Endothelial cell of umbilical vein (primary cell): ENCODE results near the gene L3MBTL3. TPM values are rescaled to one million over a fixed set of nuclear protein-coding genes. Genes with fewer than 3 reads are reported as not detected.

ENCODE experiments used
- BruUV-seq: library from RNA; stranded (reverse); fragments of 400-500 nt; replicated peaks from 2 replicates; lab custom pipeline; 2021; lab: Mats Ljungman, UMichigan
- CTCF ChIA-PET: fragments of 300-600, 350-600 bp; sonication (Branson Sonifier 250); formaldehyde crosslinking; loops from one replicate; lab custom pipeline; 2021; ENCODE audit warnings: antibody characterized with exemption, inconsistent platforms; lab: Charles Lee
- POLR2A ChIA-PET: fragments of 300-600, 350-600 bp; sonication (Branson Sonifier 250); formaldehyde crosslinking; loops from one replicate; lab custom pipeline; 2021; ENCODE audit warnings: antibody characterized with exemption, inconsistent platforms; lab: Charles Lee
- DNase-seq: peaks from one replicate; pipeline ENCODE4 v3.0.0-alpha.2; 2011; ENCODE audit warnings: low read depth, low spot score
- FAIRE-seq: peaks from 2 replicates; lab custom pipeline; 2011; peaks lifted over from hg19 to GRCh38; lab: Jason Lieb, UNC
- H2AFZ ChIP-seq: 2 replicates; pipeline ENCODE4 v1.6.0; 2012; ENCODE audit warnings: low read depth, low read length, control low read depth, inconsistent platforms
- H3K27ac ChIP-seq: 2 replicates; pipeline ENCODE4 v1.5.1; 2011; ENCODE audit warnings: low read depth, mild to moderate bottlenecking, control low read depth, low read length, moderate library complexity; ENCODE audit not compliant: insufficient read depth
- H3K27me3 ChIP-seq, 2 experiments: 2 replicates each; pipeline versions ENCODE4 v1.6.0 to v1.6.1; 2011; ENCODE audit warnings: low read length in 2 of 2, mixed read lengths in 1 of 2; ENCODE audit not compliant: control insufficient read depth in 2 of 2, insufficient read depth in 2 of 2
- H3K36me3 ChIP-seq, 2 experiments: 2 replicates in 1 of 2; 3 replicates in 1 of 2; pipeline ENCODE4 v1.5.1; 2011; ENCODE audit warnings: low read length in 2 of 2, mild to moderate bottlenecking in 1 of 2, moderate library complexity in 1 of 2; ENCODE audit not compliant: control insufficient read depth in 2 of 2, insufficient read depth in 2 of 2; ENCODE audit errors: extremely low read depth in 1 of 2
- H3K4me1 ChIP-seq: 3 replicates; pipeline ENCODE4 v1.5.1; 2011; ENCODE audit warnings: mild to moderate bottlenecking, low read length; ENCODE audit not compliant: control insufficient read depth, insufficient read depth; ENCODE audit errors: extremely low read depth
- H3K4me2 ChIP-seq: 2 replicates; pipeline ENCODE4 v1.6.1; 2011; ENCODE audit warnings: low read length, control low read depth, mixed read lengths; ENCODE audit not compliant: insufficient read depth
- H3K4me3 ChIP-seq, 3 experiments: fragments of 200-600 bp in 1 of 3; sonication (generic), shearing (Covaris generic) in 1 of 3; replicated peaks in 1 of 3; 2 replicates each; pipeline ENCODE4 v1.5.1; 2011 to 2016; ENCODE audit warnings: control low read depth in 3 of 3, low read length in 3 of 3, mild to moderate bottlenecking in 2 of 3, inconsistent platforms in 1 of 3, low read depth in 1 of 3, moderate library complexity in 1 of 3; ENCODE audit not compliant: insufficient read depth in 1 of 3
- H3K79me2 ChIP-seq: 2 replicates; pipeline ENCODE4 v1.6.0; 2012; ENCODE audit warnings: low read length, inconsistent platforms; ENCODE audit not compliant: control insufficient read depth, insufficient read depth
- H3K9ac ChIP-seq: replicated peaks from 2 replicates; pipeline ENCODE3; 2011; ENCODE audit warnings: low read length, control low read depth; ENCODE audit not compliant: insufficient read depth; ENCODE audit errors: extremely low read depth
- H3K9me1 ChIP-seq: replicated peaks from 3 replicates; pipeline ENCODE4 v1.6.0; 2011; ENCODE audit warnings: mild to moderate bottlenecking, low read length; ENCODE audit not compliant: control insufficient read depth, insufficient read depth; ENCODE audit errors: extremely low read depth
- H3K9me3 ChIP-seq: replicated peaks from 2 replicates; pipeline ENCODE4 v1.5.1; 2012; ENCODE audit warnings: low read length, inconsistent platforms; ENCODE audit not compliant: control insufficient read depth, insufficient read depth
- H4K20me1 ChIP-seq: replicated peaks from 2 replicates; pipeline ENCODE3; 2011; ENCODE audit warnings: mild to moderate bottlenecking, low read length; ENCODE audit not compliant: control insufficient read depth, insufficient read depth; ENCODE audit errors: extremely low read depth
- EZH2 ChIP-seq: IDR thresholded peaks from 2 replicates; pipeline ENCODE4 v1.6.1; 2012; ENCODE audit warnings: borderline replicate concordance, low read depth, mild to moderate bottlenecking, moderate library complexity, low read length, inconsistent platforms; ENCODE audit not compliant: severe bottlenecking
- FOS ChIP-seq: IDR thresholded peaks from 2 replicates; pipeline ENCODE4 v1.6.1; 2011; ENCODE audit warnings: mild to moderate bottlenecking, low read length, moderate library complexity, borderline replicate concordance; ENCODE audit not compliant: insufficient read depth
- GATA2 ChIP-seq: IDR thresholded peaks from 2 replicates; pipeline ENCODE4 v1.7.0; 2011; ENCODE audit warnings: low read depth, mild to moderate bottlenecking, moderate library complexity, mixed read lengths, low read length; ENCODE audit not compliant: insufficient read length, insufficient read depth
- JUN ChIP-seq: IDR thresholded peaks from 2 replicates; pipeline ENCODE4 v1.6.1; 2011; ENCODE audit warnings: borderline replicate concordance, low read depth; ENCODE audit not compliant: insufficient read length, insufficient read depth
- POLR2A ChIP-seq: IDR thresholded peaks from 2 replicates; pipeline ENCODE4 v1.6.1; 2012; ENCODE audit warnings: low read depth, mild to moderate bottlenecking, control low read depth, low read length
- POLR2AphosphoS5 ChIP-seq: IDR thresholded peaks from 2 replicates; pipeline ENCODE4 v1.6.1; 2012; ENCODE audit warnings: low read depth, mild to moderate bottlenecking, control low read depth, low read length, moderate library complexity; ENCODE audit not compliant: insufficient read depth
- dilution Hi-C: fragments of 300-500 bp; cut with MboI; formaldehyde crosslinking; loops from one replicate; pipeline ENCODE4 v1.15.0; 2019; ENCODE audit warnings: low sequenced_read_pairs; ENCODE audit not compliant: extremely low pct_ligation_motif_present
- intact Hi-C: fragments of 100-400 bp; cut with micrococcal nuclease; formaldehyde crosslinking; loops from one replicate; pipeline ENCODE4 v1.10.0; 2022
- polyA plus RNA-seq, 4 experiments: library from polyadenylated mRNA; depleted of rRNA in 3 of 4; stranded (reverse) in 3 of 4; unstranded in 1 of 4; fragments of >200 nt; gene quantifications; 2 replicates each; pipeline versions ENCODE4 v1.2.1 to v1.2.3, GENCODE V29; 2011 to 2012; ENCODE audit warnings: missing spikeins in 1 of 4
- total RNA-seq: library from RNA; stranded (reverse); gene quantifications from 2 replicates; pipeline ENCODE4 v1.2.3, GENCODE V29; 2021
- TF ChIP-seq, protein P1 (sequence below): IDR thresholded peaks from 2 replicates; pipeline ENCODE4 v1.6.1; 2011; ENCODE audit not compliant: insufficient read depth, insufficient read length
- TF ChIP-seq, protein P2 (sequence below), 2 donors: IDR thresholded peaks; 1 replicate in 1 of 2; 2 replicates in 1 of 2; pipeline ENCODE4 v1.5.1; 2011; ENCODE audit warnings: low read length in 2 of 2, mild to moderate bottlenecking in 2 of 2, moderate library complexity in 2 of 2, control low read depth in 1 of 2, inconsistent platforms in 1 of 2, low read depth in 1 of 2; ENCODE audit not compliant: insufficient read depth in 1 of 2; ENCODE audit errors: extremely low read depth in 1 of 2

L3MBTL3 gene
- total and polyA plus RNA-seq, 2 donors (not counting 3 experiments of a cell fraction or from before 2014, with no cell fraction given): 26.5 to 86.1 TPM

DNA sequence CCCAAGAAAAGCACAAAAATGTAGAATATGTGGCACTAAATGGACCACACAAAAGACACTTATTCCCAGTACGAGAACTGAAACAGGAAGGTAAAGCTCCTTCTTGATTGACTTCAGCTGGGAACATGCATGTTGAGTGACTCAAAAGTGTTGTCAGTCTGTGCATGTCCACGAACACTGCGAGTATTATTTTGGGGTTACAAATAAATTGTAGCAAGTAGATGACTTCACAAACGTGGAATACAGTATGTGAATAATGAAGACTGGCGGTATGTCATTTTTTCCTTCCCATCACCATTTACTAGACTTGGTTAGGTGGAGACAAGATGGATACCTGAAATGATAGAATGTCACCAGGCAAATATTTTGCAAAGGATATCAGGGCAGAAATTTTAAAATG lies 45.4 kb downstream of the L3MBTL3 start:
- H3K4me3 ChIP-seq: no peak overlapping the region
- dilution Hi-C loops (no loop called here), intact Hi-C loops (no loop called here)
- H4K20me1 ChIP-seq: no peaks in the 10 kb centered on the region
- ChIA-PET POLR2A (no interaction called here), CTCF (no interaction called here)
- no TSS peak for BruUV-seq
- H3K4me2 ChIP-seq: no peak overlapping the region
- no peak overlapping the region for H3K27ac ChIP-seq
- H3K79me2 ChIP-seq: no peaks in the 10 kb centered on the region
- no peak for FAIRE-seq
- H3K36me3 ChIP-seq: peaks cover 9 to 25% of the 10 kb centered on the region in 2 experiments
- no peak for DNase-seq
- no peak overlapping the region for H3K9ac ChIP-seq
- H3K9me3 ChIP-seq: no peaks in the 10 kb centered on the region
- H3K9me1 ChIP-seq: no peaks in the 10 kb centered on the region
- TF ChIP-seq POLR2AphosphoS5: no peak
- no peak for TF ChIP-seq EZH2
- TF ChIP-seq, protein P1, sequence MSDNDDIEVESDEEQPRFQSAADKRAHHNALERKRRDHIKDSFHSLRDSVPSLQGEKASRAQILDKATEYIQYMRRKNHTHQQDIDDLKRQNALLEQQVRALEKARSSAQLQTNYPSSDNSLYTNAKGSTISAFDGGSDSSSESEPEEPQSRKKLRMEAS: no peak
- no peak for TF ChIP-seq GATA2
- TF ChIP-seq FOS: no peak
- TF ChIP-seq, protein P2, sequence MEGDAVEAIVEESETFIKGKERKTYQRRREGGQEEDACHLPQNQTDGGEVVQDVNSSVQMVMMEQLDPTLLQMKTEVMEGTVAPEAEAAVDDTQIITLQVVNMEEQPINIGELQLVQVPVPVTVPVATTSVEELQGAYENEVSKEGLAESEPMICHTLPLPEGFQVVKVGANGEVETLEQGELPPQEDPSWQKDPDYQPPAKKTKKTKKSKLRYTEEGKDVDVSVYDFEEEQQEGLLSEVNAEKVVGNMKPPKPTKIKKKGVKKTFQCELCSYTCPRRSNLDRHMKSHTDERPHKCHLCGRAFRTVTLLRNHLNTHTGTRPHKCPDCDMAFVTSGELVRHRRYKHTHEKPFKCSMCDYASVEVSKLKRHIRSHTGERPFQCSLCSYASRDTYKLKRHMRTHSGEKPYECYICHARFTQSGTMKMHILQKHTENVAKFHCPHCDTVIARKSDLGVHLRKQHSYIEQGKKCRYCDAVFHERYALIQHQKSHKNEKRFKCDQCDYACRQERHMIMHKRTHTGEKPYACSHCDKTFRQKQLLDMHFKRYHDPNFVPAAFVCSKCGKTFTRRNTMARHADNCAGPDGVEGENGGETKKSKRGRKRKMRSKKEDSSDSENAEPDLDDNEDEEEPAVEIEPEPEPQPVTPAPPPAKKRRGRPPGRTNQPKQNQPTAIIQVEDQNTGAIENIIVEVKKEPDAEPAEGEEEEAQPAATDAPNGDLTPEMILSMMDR (IDR thresholded peaks at IDR 0.05; ENCODE audit: extremely low read depth in 1 of 2, insufficient read depth in 1 of 2, low read depth in 1 of 2, low read length in 2 of 2): no peak
- TF ChIP-seq POLR2A: no peak
- TF ChIP-seq JUN: no peak
- H3K4me1 ChIP-seq: no peaks in the 10 kb centered on the region
- no peak overlapping the region for H2AFZ ChIP-seq
- no peaks in the 10 kb centered on the region for H3K27me3 ChIP-seq
